NCI-H1930 (cell line): Measurements from ENCODE around the gene ATF6.

ENCODE experiments used
- DNase-seq, 2 experiments: peaks; one replicate each; lab custom pipeline; 2025; lab: John Stamatoyannopoulos, UW

The ATF6 gene

GRCh38 chr1:161999301-162000052 is 233.4 kb downstream of the ATF6 start:
- no peak for DNase-seq

GRCh38 chr1:162000053-162000420 is 233.9 kb downstream of the ATF6 start:
- DNase-seq = no peak

DNA sequence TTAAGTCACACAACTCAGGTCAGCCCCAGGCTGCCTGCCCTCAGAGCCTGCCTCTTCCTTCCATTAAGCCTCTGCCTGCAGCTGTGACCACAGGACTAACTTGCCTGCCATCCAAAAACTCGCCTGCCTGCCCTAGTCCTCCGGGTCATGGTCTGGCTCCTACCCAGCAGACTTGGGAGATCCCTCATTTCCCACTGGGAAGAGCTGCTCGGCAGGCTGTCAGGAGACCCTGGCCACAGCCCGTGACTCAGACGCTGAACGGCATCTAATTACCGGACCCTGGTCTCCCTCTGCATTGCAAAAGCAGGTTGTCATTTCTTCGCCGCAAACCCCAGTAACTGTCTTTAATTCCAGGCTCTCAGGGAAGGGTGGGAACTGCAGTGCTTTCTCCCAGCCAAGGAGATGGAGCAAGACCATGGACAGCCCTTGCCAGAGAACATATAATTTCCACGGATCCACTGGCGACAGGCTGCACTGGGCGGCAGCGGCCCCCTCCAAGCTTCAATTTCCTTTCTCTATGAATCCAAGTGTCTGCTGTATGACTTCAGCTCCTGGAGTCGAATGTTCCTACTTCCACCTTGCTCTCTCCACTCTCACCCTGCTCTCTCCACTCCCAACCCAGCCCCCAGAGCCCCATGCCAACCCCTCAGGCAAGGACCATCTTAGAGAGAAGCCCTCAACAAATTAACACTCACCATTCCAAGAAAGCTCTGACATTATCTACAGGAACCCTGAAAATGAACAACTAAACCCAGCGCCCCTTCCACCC is 237.1 kb downstream of the ATF6 start:
- no peak for DNase-seq

- no peak for DNase-seq
Observed at GRCh38 chr1:162003830-162004215, 237.7 kb downstream of the ATF6 start.

- DNase-seq = no peak
Observed at GRCh38 chr1:162004441-162004950, 238.4 kb downstream of the ATF6 start.

- DNase-seq = no peak
Observed at GRCh38 chr1:162006081-162006480, 240.0 kb downstream of the ATF6 start.

- no peak for DNase-seq
Observed at GRCh38 chr1:162007466-162007865, 241.3 kb downstream of the ATF6 start.

DNA sequence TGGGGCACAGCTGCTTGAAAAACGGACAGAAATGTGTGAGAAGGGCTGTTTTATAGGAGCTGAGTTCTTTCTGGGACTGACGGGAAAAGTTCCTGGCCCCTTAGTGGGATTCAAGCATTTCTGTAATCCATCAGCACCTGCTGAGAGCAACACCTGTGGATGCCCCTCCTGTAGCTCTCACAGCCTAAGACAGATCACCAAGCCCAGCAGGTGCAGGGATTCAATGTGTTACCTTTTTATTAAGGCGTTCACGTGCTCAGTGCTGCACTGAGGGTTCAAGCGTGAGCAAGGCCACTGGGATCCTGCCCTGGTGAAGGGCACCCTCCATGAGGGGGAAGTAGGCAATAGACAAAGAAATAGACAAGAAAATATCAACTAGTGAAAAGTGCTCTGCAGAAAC is 242.7 kb downstream of the ATF6 start:
- DNase-seq = no peak

DNA sequence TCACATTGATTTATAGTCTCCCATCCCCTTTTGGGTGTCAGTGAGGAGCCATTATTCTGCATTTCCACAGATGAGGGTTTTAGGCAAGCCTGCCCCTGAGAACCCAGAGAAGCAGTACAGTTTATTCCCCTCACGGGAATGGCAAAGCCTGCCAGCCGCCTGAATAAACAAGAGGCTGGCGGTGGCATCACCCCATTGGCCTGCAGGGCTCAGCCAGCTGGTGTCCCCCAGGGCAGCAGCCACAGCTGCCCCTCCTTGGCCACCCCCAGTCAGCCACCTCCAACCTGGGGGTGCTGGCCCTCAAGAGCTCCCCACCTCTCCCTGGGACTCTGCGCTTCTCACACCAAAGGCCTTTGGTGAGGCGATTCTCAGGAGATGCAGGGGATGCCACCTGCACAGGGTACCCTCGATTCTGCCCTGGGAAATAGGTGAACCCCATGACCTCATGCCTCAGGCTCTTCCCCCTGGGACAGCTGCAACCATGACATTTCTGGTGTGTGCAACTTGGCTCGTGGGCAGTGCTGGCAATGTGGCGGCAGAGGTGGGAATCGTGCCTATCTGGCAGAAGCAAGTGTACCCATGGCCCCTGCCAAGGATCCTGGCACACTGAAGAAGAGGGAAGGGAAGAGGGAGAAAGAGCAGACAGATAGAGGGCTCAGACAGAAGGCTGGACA is 243.5 kb downstream of the ATF6 start:
- DNase-seq = no peak

DNA sequence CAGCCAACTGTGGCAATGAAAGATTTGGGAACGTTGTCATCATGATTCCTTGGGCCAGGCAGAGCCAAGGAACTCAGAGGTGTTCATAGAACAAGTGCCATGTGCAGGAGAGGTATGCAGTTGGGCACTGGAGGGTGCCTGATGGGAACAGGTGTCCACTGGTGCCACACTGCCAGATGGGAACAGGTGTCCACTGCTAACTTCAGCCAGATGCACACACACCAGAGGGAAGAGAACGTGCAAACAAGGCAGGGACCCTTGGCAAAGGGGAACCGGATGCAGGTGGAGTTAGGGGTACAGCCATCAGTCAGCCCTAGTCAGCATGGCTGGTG is 244.0 kb downstream of the ATF6 start:
- DNase-seq = no peak

GRCh38 chr1:162011337-162012012 is 245.4 kb downstream of the ATF6 start:
- no peak for DNase-seq

- no peak for DNase-seq
Observed at GRCh38 chr1:162013289-162013688, 247.2 kb downstream of the ATF6 start.
